RWPE2 (cell line): ENCODE measurements around the gene FOXO3.

Experiments used
- ATAC-seq: fragments of 200-7000 bp; cut with Tn5 transposase; 3 replicates; pipeline ENCODE4 v1.9.1; 2021; ENCODE audit warnings: low read depth
- DNase-seq: peaks from one replicate; pipeline ENCODE4 v3.0.0-alpha.2; 2020; ENCODE audit warnings: low spot score
- H3K27ac ChIP-seq: fragments of 450-650 bp; 2 replicates; pipeline ENCODE4 v1.5.1; 2017; ENCODE audit warnings: mild to moderate bottlenecking; ENCODE audit not compliant: poor library complexity, severe bottlenecking
- H3K27me3 ChIP-seq: fragments of 250-450 bp; sonication (Bioruptor Pico); 2 replicates; pipeline ENCODE4 v1.5.1; 2021; ENCODE audit warnings: mild to moderate bottlenecking, moderate library complexity; ENCODE audit not compliant: insufficient read depth, poor library complexity, severe bottlenecking
- H3K36me3 ChIP-seq: fragments of 250-450 bp; sonication (Bioruptor Pico); 2 replicates; pipeline ENCODE4 v1.5.1; 2020; ENCODE audit warnings: low read depth, mild to moderate bottlenecking, moderate library complexity
- H3K4me1 ChIP-seq: fragments of 250-450 bp; sonication (Bioruptor Pico); 2 replicates; pipeline ENCODE4 v1.5.1; 2021; ENCODE audit warnings: mild to moderate bottlenecking, moderate library complexity; ENCODE audit not compliant: insufficient read depth, poor library complexity, severe bottlenecking
- H3K4me3 ChIP-seq: fragments of 250-450 bp; sonication (Bioruptor Pico); 2 replicates; pipeline ENCODE4 v1.5.1; 2021; ENCODE audit warnings: mild to moderate bottlenecking, moderate library complexity; ENCODE audit not compliant: severe bottlenecking
- H3K9me3 ChIP-seq: fragments of 250-450 bp; sonication (Bioruptor Pico); 2 replicates; pipeline ENCODE4 v1.5.1; 2021; ENCODE audit warnings: mild to moderate bottlenecking, moderate library complexity; ENCODE audit not compliant: severe bottlenecking
- TF ChIP-seq, protein P1 (sequence below): fragments of 450-650 bp; IDR thresholded peaks from one replicate; pipeline ENCODE4 v1.5.1; 2017; ENCODE audit warnings: mild to moderate bottlenecking, moderate library complexity; ENCODE audit not compliant: poor library complexity, severe bottlenecking

FOXO3 gene

DNA sequence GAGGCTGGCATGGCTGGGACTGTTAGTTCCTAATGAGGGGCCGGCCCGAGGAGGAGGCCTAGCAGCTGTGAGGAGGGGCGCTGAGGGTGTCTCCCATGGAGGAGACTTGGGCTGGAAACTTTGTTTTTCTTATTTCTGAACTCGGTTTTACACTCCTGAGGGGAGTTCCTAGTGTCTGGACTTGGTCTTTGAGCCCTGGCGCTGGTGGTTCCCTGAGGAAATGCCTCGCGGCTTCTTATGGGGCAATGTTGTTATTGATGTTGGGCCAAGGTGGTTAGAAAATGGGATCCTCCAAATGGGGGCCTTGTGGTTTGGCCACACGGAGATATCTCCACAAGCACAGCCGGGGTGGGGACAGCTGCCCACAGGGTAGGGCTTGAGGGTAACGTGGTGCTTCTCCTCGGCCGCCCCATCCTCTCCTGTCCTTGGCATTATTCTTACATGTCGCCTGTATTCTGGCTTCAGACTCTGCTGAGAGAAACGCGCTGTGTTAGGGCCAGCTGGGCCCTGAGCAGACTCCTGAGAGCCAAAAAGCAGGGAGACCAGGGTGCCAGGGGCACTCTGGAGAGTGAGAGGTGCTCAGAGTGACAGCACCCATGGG is 136.9 kb downstream of the FOXO3 start:
- Histone ChIP-seq H3K4me3 (no peak overlapping the region), H3K27me3 (no peaks in the 10 kb centered on the region), H3K27ac (no peak overlapping the region), H3K36me3 (no peaks in the 10 kb centered on the region), H3K9me3 (peaks cover 10% of the 10 kb centered on the region), H3K4me1 (peaks cover 4% of the 10 kb centered on the region)
- DNase-seq (no peak), ATAC-seq (no peak)
- TF ChIP-seq, protein P1, sequence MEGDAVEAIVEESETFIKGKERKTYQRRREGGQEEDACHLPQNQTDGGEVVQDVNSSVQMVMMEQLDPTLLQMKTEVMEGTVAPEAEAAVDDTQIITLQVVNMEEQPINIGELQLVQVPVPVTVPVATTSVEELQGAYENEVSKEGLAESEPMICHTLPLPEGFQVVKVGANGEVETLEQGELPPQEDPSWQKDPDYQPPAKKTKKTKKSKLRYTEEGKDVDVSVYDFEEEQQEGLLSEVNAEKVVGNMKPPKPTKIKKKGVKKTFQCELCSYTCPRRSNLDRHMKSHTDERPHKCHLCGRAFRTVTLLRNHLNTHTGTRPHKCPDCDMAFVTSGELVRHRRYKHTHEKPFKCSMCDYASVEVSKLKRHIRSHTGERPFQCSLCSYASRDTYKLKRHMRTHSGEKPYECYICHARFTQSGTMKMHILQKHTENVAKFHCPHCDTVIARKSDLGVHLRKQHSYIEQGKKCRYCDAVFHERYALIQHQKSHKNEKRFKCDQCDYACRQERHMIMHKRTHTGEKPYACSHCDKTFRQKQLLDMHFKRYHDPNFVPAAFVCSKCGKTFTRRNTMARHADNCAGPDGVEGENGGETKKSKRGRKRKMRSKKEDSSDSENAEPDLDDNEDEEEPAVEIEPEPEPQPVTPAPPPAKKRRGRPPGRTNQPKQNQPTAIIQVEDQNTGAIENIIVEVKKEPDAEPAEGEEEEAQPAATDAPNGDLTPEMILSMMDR, result no peak

DNA sequence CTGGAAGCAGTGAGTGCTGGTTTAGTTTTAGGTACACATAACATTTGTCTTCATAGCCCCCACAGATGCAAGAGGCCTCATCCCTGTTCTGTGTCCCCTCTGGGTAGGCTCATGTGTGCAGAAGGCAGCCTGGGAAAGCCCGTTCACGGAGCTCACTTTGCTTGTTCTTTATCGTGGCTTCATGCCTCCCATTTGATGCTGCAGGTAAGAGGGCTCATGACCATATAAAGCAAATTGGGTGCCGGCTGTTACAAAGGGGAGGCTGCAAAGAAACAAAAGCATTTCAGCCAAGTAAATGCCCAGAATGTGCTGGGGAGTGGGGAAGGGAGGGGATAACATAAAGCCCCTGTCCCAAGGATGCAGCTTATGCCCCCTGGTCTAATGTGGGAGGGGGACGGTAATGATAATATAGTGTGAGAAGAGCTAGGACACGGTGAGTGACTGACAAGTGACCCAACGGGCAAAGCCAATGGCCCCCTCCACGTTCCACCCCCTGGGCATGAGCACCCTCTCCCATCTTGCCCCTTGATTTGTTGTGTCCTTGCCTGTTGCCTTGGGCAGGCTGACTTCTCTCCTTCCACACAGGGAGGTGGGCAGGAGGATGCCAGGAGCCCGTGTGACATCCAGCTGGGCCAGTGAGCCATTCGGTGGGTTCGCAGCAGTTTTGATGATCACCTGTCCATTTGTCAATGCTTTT is 138.0 kb downstream of the FOXO3 start:
- ATAC-seq, result no peak
- Histone ChIP-seq H3K36me3 (no peaks in the 10 kb centered on the region), H3K4me3 (no peak overlapping the region), H3K27ac (no peak overlapping the region), H3K4me1 (peaks cover 4% of the 10 kb centered on the region), H3K9me3 (peaks cover 11% of the 10 kb centered on the region), H3K27me3 (no peaks in the 10 kb centered on the region)
- TF ChIP-seq, protein P1, result no peak
- DNase-seq, result no peak

DNA sequence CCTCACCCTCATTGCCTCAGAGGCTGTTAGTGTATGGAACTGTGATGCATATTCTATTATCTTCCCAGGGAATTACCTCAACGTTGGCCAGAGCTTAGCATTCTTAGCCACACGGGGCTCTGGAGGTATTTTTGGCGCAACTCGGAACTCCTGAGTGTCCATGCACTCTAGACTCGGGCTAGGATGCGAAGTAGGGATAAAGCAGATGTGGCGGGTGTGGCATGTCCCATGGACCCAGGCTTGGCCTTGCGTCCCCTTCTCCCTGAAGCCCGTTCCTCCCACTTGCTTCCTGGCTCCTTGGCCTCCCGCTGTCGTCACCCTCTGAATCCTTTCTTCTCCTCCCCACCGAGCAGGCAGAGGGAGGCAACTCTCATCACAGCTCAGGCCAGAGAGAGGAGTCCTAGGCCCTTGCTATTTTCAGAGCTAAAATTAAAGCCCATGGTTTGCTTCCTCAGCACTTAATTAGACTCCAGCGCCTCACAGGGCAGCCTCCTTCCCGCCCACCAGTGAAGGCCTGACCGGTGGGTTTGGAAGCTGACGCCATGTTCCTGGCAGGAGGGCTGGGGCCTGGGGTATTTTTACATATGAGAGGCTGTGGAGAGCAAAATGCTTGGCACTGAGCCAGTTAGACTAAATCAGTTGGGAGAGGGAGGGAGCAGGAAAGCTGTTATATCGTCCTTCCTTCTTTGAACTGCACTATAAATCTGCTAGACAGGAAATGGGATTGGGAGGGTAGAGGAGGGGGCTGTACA is 138.7 kb downstream of the FOXO3 start:
- TF ChIP-seq, protein P1, result no peak
- Histone ChIP-seq H3K4me3 (no peak overlapping the region), H3K9me3 (peaks cover 11% of the 10 kb centered on the region), H3K27me3 (no peaks in the 10 kb centered on the region), H3K27ac (no peak overlapping the region), H3K4me1 (peaks cover 3% of the 10 kb centered on the region), H3K36me3 (no peaks in the 10 kb centered on the region)
- ATAC-seq, result no peak
- no peak for DNase-seq

DNA sequence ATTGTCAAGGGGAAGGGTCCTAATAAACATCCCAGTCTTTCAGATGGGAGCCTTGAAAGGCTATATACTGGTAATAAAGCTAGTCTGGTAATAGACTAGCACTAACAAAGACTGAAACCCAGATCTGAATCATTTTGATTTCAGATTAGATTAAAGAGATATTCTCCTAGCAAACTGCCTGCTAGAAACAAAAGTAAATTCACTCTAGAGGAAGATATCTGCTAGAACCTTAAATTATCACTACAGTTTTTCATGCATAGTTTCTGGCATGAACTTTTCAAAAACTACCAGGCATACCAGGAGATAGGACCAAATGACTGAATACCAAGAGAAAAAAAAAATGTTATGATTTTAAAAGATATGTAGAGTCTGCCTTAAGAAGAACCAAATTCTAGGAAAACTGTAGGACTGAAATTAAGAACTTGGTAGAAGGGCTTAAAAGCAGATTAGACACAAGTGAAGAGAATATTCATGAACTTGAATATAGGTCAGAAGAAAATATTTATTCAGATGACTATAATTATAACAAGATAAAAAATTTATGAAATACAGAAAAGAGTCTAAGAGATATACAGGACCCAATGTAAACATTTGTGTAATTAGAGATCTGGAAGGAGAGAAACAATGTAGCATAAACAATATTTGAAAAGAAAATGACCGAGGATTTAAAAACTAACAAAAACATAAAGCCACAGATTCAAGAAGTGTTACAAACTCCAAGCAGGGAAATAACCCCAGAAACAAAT is 141.6 kb downstream of the FOXO3 start:
- no peaks in the 10 kb centered on the region for H3K27me3 ChIP-seq
- no peak for DNase-seq

More for the DNA sequence above, 141.6 kb downstream of the FOXO3 start:
- Histone ChIP-seq H3K27ac (no peak overlapping the region), H3K4me1 (no peaks in the 10 kb centered on the region), H3K36me3 (no peaks in the 10 kb centered on the region), H3K4me3 (no peak overlapping the region), H3K9me3 (peaks cover 11% of the 10 kb centered on the region)
- TF ChIP-seq, protein P1, result no peak
- no peak for ATAC-seq
